DND-41 (cell line): Measurements from ENCODE around the gene KIAA1671.

Experiments used
- ATAC-seq: fragments of 200-7000 bp; cut with Tn5 transposase; 3 replicates; pipeline ENCODE4 v1.9.1; 2021; ENCODE audit warnings: low read depth; ENCODE audit not compliant: insufficient read depth
- DNase-seq: peaks from one replicate; pipeline ENCODE4 v3.0.0-alpha.2; 2020
- H2AFZ ChIP-seq: 2 replicates; pipeline ENCODE4 v1.6.0; 2012; ENCODE audit warnings: low read depth, low read length
- H3K27ac ChIP-seq: 2 replicates; pipeline ENCODE4 v1.5.1; 2012; ENCODE audit warnings: low read length, inconsistent platforms
- H3K27me3 ChIP-seq: fragments of 200-600 bp; sonication (generic); 2 replicates; pipeline ENCODE4 v1.6.0; 2012; ENCODE audit warnings: low read length, mild to moderate bottlenecking, inconsistent platforms; ENCODE audit not compliant: insufficient read depth, poor library complexity
- H3K36me3 ChIP-seq: 2 replicates; pipeline ENCODE4 v1.5.1; 2012; ENCODE audit warnings: low read length, inconsistent platforms; ENCODE audit not compliant: insufficient read depth
- H3K4me1 ChIP-seq: 2 replicates; pipeline ENCODE4 v1.5.1; 2012; ENCODE audit warnings: mild to moderate bottlenecking, low read length; ENCODE audit not compliant: insufficient read depth
- H3K4me2 ChIP-seq: 2 replicates; pipeline ENCODE4 v1.6.0; 2012; ENCODE audit warnings: mild to moderate bottlenecking, moderate library complexity, low read length, inconsistent platforms; ENCODE audit not compliant: insufficient read depth
- H3K4me3 ChIP-seq, 2 experiments: fragments of 200-600 bp in 1 of 2; shearing (Covaris generic) in 1 of 2; 2 replicates each; pipeline ENCODE4 v1.5.1; 2012 to 2016; ENCODE audit warnings: inconsistent platforms in 2 of 2, low read length in 2 of 2, mild to moderate bottlenecking in 2 of 2, low read depth in 1 of 2, moderate library complexity in 1 of 2
- H3K79me2 ChIP-seq: 2 replicates; pipeline ENCODE4 v1.6.0; 2012; ENCODE audit warnings: low read length, inconsistent platforms; ENCODE audit not compliant: insufficient read depth
- H3K9ac ChIP-seq: 2 replicates; pipeline ENCODE4 v1.6.0; 2012; ENCODE audit warnings: low read depth, mild to moderate bottlenecking, inconsistent platforms, low read length, moderate library complexity
- H3K9me3 ChIP-seq: 2 replicates; pipeline ENCODE4 v1.5.1; 2012; ENCODE audit warnings: low read length, moderate library complexity, mild to moderate bottlenecking, inconsistent platforms; ENCODE audit not compliant: insufficient read depth, severe bottlenecking
- H4K20me1 ChIP-seq: 2 replicates; pipeline ENCODE4 v1.6.0; 2012; ENCODE audit warnings: low read length; ENCODE audit not compliant: insufficient read depth
- CTCF ChIP-seq: IDR thresholded peaks from 2 replicates; pipeline ENCODE4 v1.5.1; 2012; ENCODE audit warnings: borderline replicate concordance, low read length, moderate library complexity, mild to moderate bottlenecking; ENCODE audit not compliant: poor library complexity, severe bottlenecking; ENCODE audit errors: extremely low read depth
- EZH2 ChIP-seq: IDR thresholded peaks from 3 replicates; pipeline ENCODE4 v1.6.1; 2012; ENCODE audit warnings: borderline replicate concordance, low read depth, mild to moderate bottlenecking, moderate library complexity, low read length, inconsistent platforms; ENCODE audit not compliant: severe bottlenecking

Gene KIAA1671

GRCh38 chr22:25125693-25126357 is 173.3 kb downstream of the KIAA1671 start:
- Histone ChIP-seq H3K9me3 (no peaks in the 10 kb centered on the region), H4K20me1 (no peaks in the 10 kb centered on the region), H3K4me2 (no peak overlapping the region), H3K79me2 (no peaks in the 10 kb centered on the region), H3K9ac (no peak overlapping the region), H2AFZ (no peak overlapping the region), H3K27me3 (no peaks in the 10 kb centered on the region), H3K4me1 (no peaks in the 10 kb centered on the region), H3K27ac (no peak overlapping the region), H3K4me3 (no peak overlapping the region), H3K36me3 (no peaks in the 10 kb centered on the region)
- ATAC-seq (no peak), DNase-seq (no peak)
- TF ChIP-seq EZH2 (no peak), CTCF (no peak)

- H3K4me2 ChIP-seq = no peak overlapping the region
- DNase-seq = no peak
- no peak overlapping the region for H3K27ac ChIP-seq
- H3K4me1 ChIP-seq = no peaks in the 10 kb centered on the region
- no peaks in the 10 kb centered on the region for H3K9me3 ChIP-seq
- no peak overlapping the region for H3K9ac ChIP-seq
- H3K27me3 ChIP-seq = no peaks in the 10 kb centered on the region
- no peak overlapping the region for H3K4me3 ChIP-seq
- no peak for TF ChIP-seq CTCF
- no peak for TF ChIP-seq EZH2
- H4K20me1 ChIP-seq = no peaks in the 10 kb centered on the region
- no peak for ATAC-seq
- no peak overlapping the region for H2AFZ ChIP-seq
- no peaks in the 10 kb centered on the region for H3K36me3 ChIP-seq
- no peaks in the 10 kb centered on the region for H3K79me2 ChIP-seq
Observed at GRCh38 chr22:25126510-25126909, 174.0 kb downstream of the KIAA1671 start.

GRCh38 chr22:25127318-25127717 is 174.8 kb downstream of the KIAA1671 start:
- H2AFZ ChIP-seq = no peak overlapping the region
- no peaks in the 10 kb centered on the region for H3K4me1 ChIP-seq
- DNase-seq (no peak), ATAC-seq (no peak)
- no peaks in the 10 kb centered on the region for H4K20me1 ChIP-seq
- H3K27ac ChIP-seq = no peak overlapping the region
- no peak overlapping the region for H3K4me3 ChIP-seq
- TF ChIP-seq CTCF (no peak), EZH2 (no peak)
- no peak overlapping the region for H3K9ac ChIP-seq
- no peaks in the 10 kb centered on the region for H3K27me3 ChIP-seq
- no peaks in the 10 kb centered on the region for H3K9me3 ChIP-seq
- no peak overlapping the region for H3K4me2 ChIP-seq
- no peaks in the 10 kb centered on the region for H3K79me2 ChIP-seq
- H3K36me3 ChIP-seq = no peaks in the 10 kb centered on the region

- no peak overlapping the region for H3K4me3 ChIP-seq
- no peak for ATAC-seq
Observed at GRCh38 chr22:25130462-25130861, 177.9 kb downstream of the KIAA1671 start.

More at GRCh38 chr22:25130462-25130861, 177.9 kb downstream of the KIAA1671 start:
- Histone ChIP-seq H3K27me3 (peaks cover 5% of the 10 kb centered on the region), H3K4me2 (no peak overlapping the region), H3K27ac (no peak overlapping the region), H3K9ac (no peak overlapping the region), H2AFZ (no peak overlapping the region), H3K79me2 (no peaks in the 10 kb centered on the region), H3K4me1 (no peaks in the 10 kb centered on the region), H3K9me3 (no peaks in the 10 kb centered on the region), H3K36me3 (no peaks in the 10 kb centered on the region), H4K20me1 (no peaks in the 10 kb centered on the region)
- no peak for TF ChIP-seq EZH2
- TF ChIP-seq CTCF = no peak
- DNase-seq = no peak
